HT-29 (cell line): ENCODE measurements around the gene POLG2. TPM values are rescaled to one million over a fixed set of nuclear protein-coding genes. Genes with fewer than 3 reads are reported as not detected.

Experiments used
- DNase-seq: peaks from one replicate; pipeline ENCODE4 v3.0.0-alpha.2; 2015; ENCODE audit warnings: low spot score
- total RNA-seq: library from RNA; depleted of rRNA; stranded (reverse); fragments of >200 nt; shearing (Covaris generic); gene quantifications from 2 replicates; pipeline ENCODE4 v1.2.3, GENCODE V29; 2014; rRNA removed

POLG2 gene
- 5.1 and 6.5 TPM in 2 replicates for total RNA-seq

GRCh38 chr17:64496786-64497564, at the start of gene POLG2:
Gene POLG2, minus strand, starts transcription at chr17:64497054. Its CDS starts 86 bp downstream, at chr17:64496968.
- peak; percentile 94 for DNase-seq

DNA sequence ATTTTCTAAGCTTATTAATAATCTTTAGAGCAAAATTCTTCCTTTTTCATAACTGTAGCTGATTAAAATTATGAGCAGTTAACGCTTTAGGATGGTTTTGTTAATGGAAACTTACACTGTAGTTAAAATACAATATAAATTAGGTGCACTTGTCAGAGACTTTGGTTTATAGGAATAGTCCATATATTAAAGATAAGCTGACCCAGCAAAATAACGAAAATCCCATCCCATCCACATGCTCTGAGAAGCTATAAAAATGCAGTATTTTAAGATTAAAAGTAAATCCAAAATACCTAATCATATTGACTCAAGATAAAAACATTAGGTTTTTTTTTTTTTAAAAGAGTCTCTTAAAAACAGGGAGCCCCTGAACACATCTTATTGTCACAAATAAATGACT, 47.9 kb upstream of the POLG2 start:
- no peak for DNase-seq

DNA sequence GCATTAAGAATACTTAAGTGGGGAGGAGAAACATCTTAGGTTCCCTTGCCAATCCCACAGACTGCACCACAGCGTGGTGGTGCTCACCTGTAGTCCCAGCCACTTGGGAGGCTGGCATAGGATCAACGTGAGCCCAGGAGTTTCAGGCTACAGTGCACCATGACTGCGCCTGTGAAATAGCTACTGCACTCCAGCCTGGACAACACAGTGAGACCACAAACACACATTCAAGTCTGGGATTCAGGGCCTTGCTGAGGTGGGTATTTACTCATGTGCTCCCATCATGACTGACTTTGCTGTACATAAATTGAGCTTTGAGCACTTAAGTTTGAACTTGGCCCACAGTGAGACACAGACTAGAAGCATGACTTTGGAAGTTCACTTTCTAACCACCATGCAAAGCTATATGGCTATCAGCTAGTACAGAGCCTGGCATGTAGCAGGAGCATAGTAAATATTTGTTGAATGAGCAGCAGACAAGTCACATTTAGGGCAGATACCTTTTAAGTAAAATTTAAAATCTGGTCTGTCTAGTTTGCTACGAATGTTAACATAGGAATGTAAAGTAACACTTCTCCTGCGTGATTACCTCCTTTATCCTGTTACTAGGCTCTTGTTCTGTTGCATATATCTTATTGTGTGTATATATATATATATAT, 43.4 kb upstream of the POLG2 start:
- no peak for DNase-seq

GRCh38 chr17:64538508-64539130, 41.8 kb upstream of the POLG2 start:
- no peak for DNase-seq

DNA sequence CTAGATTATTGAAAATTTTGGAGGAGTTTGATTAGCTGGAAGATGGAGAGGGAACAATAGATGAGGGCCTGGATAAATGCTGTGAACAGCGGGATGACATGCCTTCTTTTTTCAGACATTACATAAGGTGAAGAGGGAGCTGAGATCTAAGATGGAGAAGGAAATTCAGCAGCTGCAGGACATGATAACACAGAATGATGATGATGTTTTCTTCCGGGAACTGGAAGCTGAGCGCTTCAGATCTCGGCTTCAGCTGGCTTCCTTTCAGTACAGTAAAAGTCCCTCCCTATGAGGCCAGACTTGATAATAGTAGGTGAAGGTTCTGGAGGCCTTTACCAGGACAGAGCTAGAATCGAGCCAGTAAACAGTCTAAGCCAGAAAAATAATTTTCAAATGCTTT, 40.6 kb upstream of the POLG2 start:
- DNase-seq, result no peak

GRCh38 chr17:64536913-64537312, 40.1 kb upstream of the POLG2 start:
- no peak for DNase-seq

- DNase-seq, result no peak
These were observed 38.5 kb upstream of the POLG2 start for GRCh38 chr17:64535357-64535756.

DNA sequence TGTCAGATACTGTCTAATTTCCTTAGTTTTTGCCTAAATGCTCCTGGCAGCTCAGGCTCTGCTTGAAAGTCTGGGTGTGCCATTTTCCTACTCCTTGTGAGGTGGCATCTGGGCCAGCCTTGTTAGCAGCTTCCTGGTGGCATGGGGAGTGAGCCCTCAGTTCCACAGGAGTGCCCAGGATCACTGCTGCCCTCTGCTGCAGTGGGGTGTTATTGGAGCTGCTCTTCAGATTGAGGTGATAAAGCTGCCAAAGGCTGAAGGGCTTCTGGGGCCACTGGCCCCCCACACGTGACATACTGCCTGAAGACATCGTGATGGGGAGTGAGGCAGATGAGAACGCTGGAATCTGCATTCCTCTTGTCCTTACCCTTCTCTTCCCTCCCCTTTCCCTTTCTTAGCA, 37.3 kb upstream of the POLG2 start:
- peak; percentile 42 for DNase-seq

- no peak for DNase-seq
These were observed 36.9 kb upstream of the POLG2 start for GRCh38 chr17:64533784-64534183.

- no peak for DNase-seq
These were observed 35.6 kb upstream of the POLG2 start for GRCh38 chr17:64532409-64532808.

GRCh38 chr17:64531955-64532371, 35.1 kb upstream of the POLG2 start:
- no peak for DNase-seq

DNA sequence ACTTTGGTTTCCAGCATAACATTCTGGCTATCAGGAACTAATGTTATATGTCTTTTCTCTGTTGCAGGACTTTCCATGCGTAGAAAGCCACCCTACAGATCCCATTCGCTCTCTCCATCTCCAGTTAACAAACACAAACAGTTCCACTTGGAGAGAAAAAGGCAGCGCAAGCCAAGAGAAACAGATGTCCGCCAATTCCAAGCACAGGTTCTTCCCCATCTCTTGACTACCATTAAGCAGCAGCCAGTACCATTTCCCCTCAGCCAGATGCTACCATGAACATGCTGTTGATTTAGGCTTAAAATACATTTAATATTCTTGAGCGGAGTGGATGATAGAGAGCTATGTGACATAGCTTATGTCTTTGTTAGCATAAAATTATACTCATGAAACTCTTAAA, 32.4 kb upstream of the POLG2 start:
- DNase-seq, result no peak

DNA sequence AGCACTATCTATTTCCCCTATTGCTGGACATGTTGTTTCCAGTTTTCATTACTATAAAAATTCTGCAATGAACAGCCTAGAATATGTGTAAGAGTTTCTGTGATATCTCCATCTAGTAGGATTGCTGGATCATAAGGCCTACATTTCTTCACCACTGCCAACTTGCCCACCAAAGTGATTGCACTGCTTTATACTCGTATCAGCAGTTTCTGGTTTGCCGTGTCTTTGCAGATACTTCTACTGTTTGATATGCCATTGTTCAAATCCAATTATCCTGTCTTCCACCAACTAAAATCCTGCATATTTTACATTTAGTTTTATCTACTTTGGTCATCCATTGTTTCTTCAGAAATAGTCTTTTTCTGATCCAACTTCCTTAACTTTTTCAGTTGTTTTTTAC, 31.1 kb upstream of the POLG2 start:
- no peak for DNase-seq

DNA sequence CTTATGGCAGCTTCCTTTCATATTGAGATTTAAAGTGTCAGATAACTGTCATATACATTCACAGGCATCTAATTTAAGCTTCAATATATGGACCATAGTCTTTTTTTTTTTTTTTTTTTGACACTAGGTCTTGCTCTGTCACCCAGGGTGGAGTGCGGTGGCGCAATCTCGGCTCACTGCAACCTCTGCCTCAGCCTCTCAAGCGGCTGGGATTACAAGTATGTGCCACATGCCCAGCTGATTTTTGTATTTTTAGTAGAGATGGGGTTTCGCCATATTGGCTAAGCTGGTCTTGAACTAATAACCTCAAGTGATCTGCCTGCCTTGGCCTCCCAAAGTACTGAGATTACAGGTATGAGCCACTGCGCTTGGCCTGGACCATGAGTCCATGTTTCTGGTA, 23.5 kb upstream of the POLG2 start:
- no peak for DNase-seq

DNA sequence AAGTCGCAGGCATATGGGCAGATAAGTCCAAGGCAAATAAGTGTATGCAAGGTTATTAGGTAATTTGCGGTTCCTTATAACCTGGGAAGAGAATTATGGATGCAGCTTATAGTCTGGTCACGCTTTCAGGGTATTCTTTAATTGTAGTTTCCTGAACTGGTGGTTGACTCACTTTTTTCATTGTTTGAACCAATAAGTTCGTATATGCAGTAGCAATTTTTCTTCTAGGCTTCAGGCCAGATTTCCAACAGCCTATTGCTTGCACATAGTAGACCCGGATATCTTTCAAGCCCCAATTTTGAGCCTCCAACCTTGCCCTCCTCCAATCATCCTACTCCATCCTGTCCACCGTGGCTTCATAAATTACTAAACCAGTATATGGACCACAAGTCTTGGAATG, 22.7 kb upstream of the POLG2 start:
- DNase-seq, result no peak

DNA sequence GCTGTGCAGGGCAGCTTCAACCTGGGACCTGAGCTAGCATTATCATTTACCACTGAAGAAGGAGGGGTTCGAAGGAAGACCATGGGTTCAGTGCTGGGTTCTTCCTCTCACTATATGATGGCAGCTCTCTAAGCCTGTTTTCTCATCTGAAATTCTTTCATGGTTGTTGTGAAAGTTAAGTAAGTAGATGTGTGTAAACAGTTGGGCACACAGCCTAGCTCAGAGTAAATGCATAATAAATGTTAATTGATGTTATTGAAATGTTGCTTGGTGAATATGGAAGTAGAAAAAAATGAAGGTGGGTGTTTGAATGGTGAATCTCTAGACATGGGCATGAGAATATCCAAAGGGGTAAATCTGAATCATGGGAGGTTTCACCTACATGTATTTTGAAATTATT, 19.0 kb upstream of the POLG2 start:
- no peak for DNase-seq

DNA sequence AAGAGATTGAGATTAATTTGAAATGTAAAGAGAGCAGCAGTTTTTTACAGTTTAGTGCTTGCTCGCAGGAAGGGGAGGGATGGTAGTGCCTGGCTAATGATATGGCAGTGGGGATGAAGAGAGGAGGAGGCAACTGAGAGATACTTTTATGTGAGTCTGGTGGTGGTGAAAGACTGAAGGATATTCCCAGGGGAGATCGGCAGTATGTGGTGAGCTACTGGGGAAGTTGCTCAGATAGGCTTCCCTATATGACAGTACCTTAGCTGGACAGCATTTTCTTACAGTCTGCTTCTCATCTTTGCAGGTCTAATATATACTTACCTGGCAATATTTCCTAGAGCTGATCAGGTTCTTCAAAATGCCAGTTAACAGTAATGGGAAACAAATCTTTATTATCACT, 18.6 kb upstream of the POLG2 start:
- no peak for DNase-seq

DNA sequence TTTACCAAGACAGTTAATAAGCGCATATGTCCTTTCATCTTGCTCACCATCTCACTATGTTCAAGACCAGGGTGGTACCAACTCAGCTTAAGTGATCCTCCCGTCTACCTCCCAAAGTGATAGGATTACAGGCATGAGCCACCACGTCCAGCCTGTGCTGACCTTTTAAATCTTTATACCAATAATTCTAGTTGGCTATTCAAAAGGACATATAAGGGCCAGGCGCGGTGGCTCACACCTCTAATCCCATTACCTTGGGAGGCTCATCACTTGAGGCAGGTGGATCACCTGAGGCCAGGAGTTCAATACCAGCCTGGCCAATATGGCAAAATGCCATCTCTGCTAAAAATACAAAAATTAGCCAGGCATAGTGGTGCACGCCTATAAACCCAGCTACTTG, 12.3 kb upstream of the POLG2 start:
- DNase-seq, result no peak

- no peak for DNase-seq
These were observed 11.8 kb upstream of the POLG2 start for GRCh38 chr17:64508683-64509082.

DNA sequence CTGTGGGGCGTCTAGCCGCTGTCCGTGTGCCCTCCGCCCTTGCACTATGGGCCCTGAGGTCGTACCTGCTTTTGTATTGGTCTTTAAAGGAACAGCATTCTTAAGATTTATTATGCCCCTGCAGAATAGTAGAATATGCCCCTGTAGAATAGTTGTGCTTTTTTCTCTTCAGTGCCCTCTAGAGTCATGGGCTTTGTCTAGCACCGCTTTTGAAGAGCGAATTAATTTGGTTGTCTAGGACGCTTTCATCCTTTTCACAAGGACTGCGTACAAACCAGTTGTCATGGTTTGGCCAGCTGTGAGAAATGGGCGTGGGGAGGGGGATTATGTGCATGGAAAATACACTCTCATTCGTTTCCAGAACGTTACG, 10.5 kb upstream of the POLG2 start:
- peak; percentile 78 for DNase-seq

GRCh38 chr17:64506576-64507412, 9.9 kb upstream of the POLG2 start, which contains the start of gene CEP95:
Gene CEP95, plus strand, starts transcription at chr17:64506977. Its CDS starts 121 bp downstream, at chr17:64507098.
- no peak for DNase-seq

DNA sequence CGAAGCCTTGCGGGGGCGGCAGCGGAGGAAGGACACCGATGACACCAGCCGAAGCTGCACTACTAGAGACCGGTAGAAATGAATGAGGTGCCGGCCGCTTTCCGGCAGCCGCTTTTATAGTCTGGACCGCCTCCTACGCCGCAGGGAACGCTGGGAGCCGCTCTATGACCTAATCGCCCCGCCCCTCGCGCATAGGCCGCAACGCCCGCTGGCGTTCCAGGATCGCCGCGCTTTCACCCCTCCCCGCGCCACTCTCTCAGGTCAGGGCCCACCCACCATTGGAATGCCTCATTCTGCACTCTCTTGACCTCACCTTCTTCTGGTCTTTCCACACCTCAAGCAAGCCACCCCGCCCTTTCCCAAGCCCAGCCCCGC, 9.3 kb upstream of the POLG2 start, which contains the start of gene DDX5:
Gene DDX5 (minus strand): TSS at position 89 of the 375 bp plus-strand sequence. CDS start 170 bp downstream, outside the sequence.
- peak; percentile 99 for DNase-seq
